ENCODE measurements around the gene SMCHD1. TPM values are rescaled to one million over a fixed set of nuclear protein-coding genes. Genes with fewer than 3 reads are reported as not detected.
A peak's percentile ranks its signal among the peaks of the same experiment; 100 is the strongest.

Gene SMCHD1
- total and polyA plus RNA-seq, 10 of the 15 experiments (the other 5 are each of a cell fraction or from before 2014, with no cell fraction given), result 6.0 to 110 (median 48.0) TPM

- TF ChIP-seq HSF1 (IDR thresholded peaks at IDR 0.05; ENCODE audit: low read depth, low read length), result no peak
- 0 out of 4 replicates have a peak, but pooled peaks of 1 of the 2 experiments have one; percentile 24 for TF ChIP-seq SRF (IDR thresholded peaks at IDR 0.05; ENCODE audit: low read depth in 2 of 2, low read length in 2 of 2)
- TF ChIP-seq GABPA (IDR thresholded peaks at IDR 0.05; ENCODE audit: low read depth), result peak; percentile 68
- TF ChIP-seq RUNX3 (IDR thresholded peaks at IDR 0.05; ENCODE audit: low read length), result no peak
- 0 out of 2 replicates have a peak, but pooled peaks have one; percentile 6 for TF ChIP-seq NFIC (IDR thresholded peaks at IDR 0.05; ENCODE audit: low read depth, low read length)
- no peak for TF ChIP-seq ATF2 (IDR thresholded peaks at IDR 0.05; ENCODE audit: low read length)
- TF ChIP-seq MYC (IDR thresholded peaks at IDR 0.05; ENCODE audit: insufficient read depth, insufficient read length, insufficient replicate concordance, low read length, severe bottlenecking), result no peak
- no peak for TF ChIP-seq SREBF2 (IDR thresholded peaks at IDR 0.05; ENCODE audit: low read length)
- peak; percentile 80; the same call in 1 of the 2 replicates for TF ChIP-seq TAF1 (IDR thresholded peaks at IDR 0.05; ENCODE audit: borderline replicate concordance, low read depth, low read length)
- TF ChIP-seq ZNF274 (IDR thresholded peaks at IDR 0.05; ENCODE audit: insufficient read depth, insufficient read length), result no peak
- TF ChIP-seq IKZF2 (IDR thresholded peaks at IDR 0.05), result no peak
- TF ChIP-seq NR2F1 (conservative IDR thresholded peaks at IDR 0.05), result peak; percentile 38; the same call in 1 of the 2 replicates
- no peak for TF ChIP-seq HDGF (IDR thresholded peaks at IDR 0.05)
- no peak for TF ChIP-seq MTA3 (IDR thresholded peaks at IDR 0.05; ENCODE audit: borderline replicate concordance, low read length)
- no peak for TF ChIP-seq SMAD1 (IDR thresholded peaks at IDR 0.05; ENCODE audit: low read depth, partially characterized antibody)
- TF ChIP-seq MYB (IDR thresholded peaks at IDR 0.05; ENCODE audit: borderline replicate concordance, low read depth, low read length), result no peak
- peak; percentile 58; the same call in 1 of the 2 replicates for TF ChIP-seq TCF3 (IDR thresholded peaks at IDR 0.05; ENCODE audit: borderline replicate concordance, insufficient read depth, low read depth, low read length)
- peak; percentile 46 for TF ChIP-seq NKRF (conservative IDR thresholded peaks at IDR 0.05)
- TF ChIP-seq POLR2AphosphoS2 (IDR thresholded peaks at IDR 0.05; ENCODE audit: low read depth, low read length), result peak; percentile 55; the same call in 1 of the 2 replicates
- TF ChIP-seq POLR2A (IDR thresholded peaks at IDR 0.05; ENCODE audit: low read depth, low read length), result peak; percentile 93
- TF ChIP-seq ZBTB4 (CRISPR knock-in tag; IDR thresholded peaks at IDR 0.05), result no peak
- TF ChIP-seq CBX3 (IDR thresholded peaks at IDR 0.05; ENCODE audit: borderline replicate concordance, low read depth), result no peak
- no peak for TF ChIP-seq RCOR1 (conservative IDR thresholded peaks at IDR 0.05; ENCODE audit: low read depth, low read length)
Measured at GRCh38 chr18:2655178-2655953, at the start of gene SMCHD1 (continued).
